ENCODE data around the gene EFCAB11.

The EFCAB11 gene

GRCh38 chr14:89853936-89854693 lies 100.4 kb downstream of the EFCAB11 start:
- TF ChIP-seq ZNF274 (IDR thresholded peaks at IDR 0.05; ENCODE audit: low read depth, low read length): no peak
- H3K4me3 ChIP-seq (ENCODE audit: low read length): no peak overlapping the region

- no peak overlapping the region for H3K4me3 ChIP-seq (ENCODE audit: low read length)
- TF ChIP-seq ZNF274 (IDR thresholded peaks at IDR 0.05; ENCODE audit: low read depth, low read length): no peak
Observed at GRCh38 chr14:89851106-89851505, 103.4 kb downstream of the EFCAB11 start.

GRCh38 chr14:89849931-89850330 lies 104.6 kb downstream of the EFCAB11 start:
- H3K4me3 ChIP-seq (ENCODE audit: low read length): no peak overlapping the region
- no peak for TF ChIP-seq ZNF274 (IDR thresholded peaks at IDR 0.05; ENCODE audit: low read depth, low read length)

GRCh38 chr14:89848165-89848564 lies 106.4 kb downstream of the EFCAB11 start:
- no peak for TF ChIP-seq ZNF274 (IDR thresholded peaks at IDR 0.05; ENCODE audit: low read depth, low read length)
- no peak overlapping the region for H3K4me3 ChIP-seq (ENCODE audit: low read length)

GRCh38 chr14:89845346-89845745 lies 109.2 kb downstream of the EFCAB11 start:
- H3K4me3 ChIP-seq (ENCODE audit: low read length): no peak overlapping the region
- TF ChIP-seq ZNF274 (IDR thresholded peaks at IDR 0.05; ENCODE audit: low read depth, low read length): no peak

GRCh38 chr14:89844508-89844907 lies 110.0 kb downstream of the EFCAB11 start:
- TF ChIP-seq ZNF274 (IDR thresholded peaks at IDR 0.05; ENCODE audit: low read depth, low read length): no peak
- H3K4me3 ChIP-seq (ENCODE audit: low read length): no peak overlapping the region

GRCh38 chr14:89842837-89843236 lies 111.7 kb downstream of the EFCAB11 start:
- no peak for TF ChIP-seq ZNF274 (IDR thresholded peaks at IDR 0.05; ENCODE audit: low read depth, low read length)
- H3K4me3 ChIP-seq (ENCODE audit: low read length): no peak overlapping the region

- TF ChIP-seq ZNF274 (IDR thresholded peaks at IDR 0.05; ENCODE audit: low read depth, low read length): no peak
- no peak overlapping the region for H3K4me3 ChIP-seq (ENCODE audit: low read length)
Observed at GRCh38 chr14:89841851-89842250, 112.7 kb downstream of the EFCAB11 start.

- TF ChIP-seq ZNF274 (IDR thresholded peaks at IDR 0.05; ENCODE audit: low read depth, low read length): no peak
- no peak overlapping the region for H3K4me3 ChIP-seq (ENCODE audit: low read length)
Observed at GRCh38 chr14:89836830-89837469, 117.6 kb downstream of the EFCAB11 start.

GRCh38 chr14:89833661-89834060 lies 120.9 kb downstream of the EFCAB11 start:
- no peak overlapping the region for H3K4me3 ChIP-seq (ENCODE audit: low read length)
- no peak for TF ChIP-seq ZNF274 (IDR thresholded peaks at IDR 0.05; ENCODE audit: low read depth, low read length)

- H3K4me3 ChIP-seq (ENCODE audit: low read length): no peak overlapping the region
- TF ChIP-seq ZNF274 (IDR thresholded peaks at IDR 0.05; ENCODE audit: low read depth, low read length): no peak
Observed at GRCh38 chr14:89833120-89833532, 121.4 kb downstream of the EFCAB11 start.

- no peak for TF ChIP-seq ZNF274 (IDR thresholded peaks at IDR 0.05; ENCODE audit: low read depth, low read length)
- H3K4me3 ChIP-seq (ENCODE audit: low read length): no peak overlapping the region
Observed at GRCh38 chr14:89828471-89829165, 125.9 kb downstream of the EFCAB11 start.

- H3K4me3 ChIP-seq (ENCODE audit: low read length): no peak overlapping the region
- TF ChIP-seq ZNF274 (IDR thresholded peaks at IDR 0.05; ENCODE audit: low read depth, low read length): no peak
Observed at GRCh38 chr14:89827265-89827664, 127.3 kb downstream of the EFCAB11 start.

- no peak overlapping the region for H3K4me3 ChIP-seq (ENCODE audit: low read length)
- TF ChIP-seq ZNF274 (IDR thresholded peaks at IDR 0.05; ENCODE audit: low read depth, low read length): no peak
Observed at GRCh38 chr14:89826596-89826995, 127.9 kb downstream of the EFCAB11 start.

- TF ChIP-seq ZNF274 (IDR thresholded peaks at IDR 0.05; ENCODE audit: low read depth, low read length): no peak
- H3K4me3 ChIP-seq (ENCODE audit: low read length): no peak overlapping the region
Observed at GRCh38 chr14:89823743-89824142, 130.8 kb downstream of the EFCAB11 start.
